A549 (cell line): Measurements from ENCODE around the gene TTLL13. TPM values are rescaled to one million over a fixed set of nuclear protein-coding genes. Genes with fewer than 3 reads are reported as not detected.
A peak's percentile ranks its signal among the peaks of the same experiment; 100 is the strongest.
"Not testable (repeated sequence)": the region's sequence is repeated elsewhere in the genome, so short reads cannot be mapped to it uniquely, and the experiment has no call there.

ENCODE experiments used
- ATAC-seq, 2 experiments: fragments of 200-7000 bp in 1 of 2; fragments of >200 bp in 1 of 2; cut with Nextera tagmentation in 1 of 2; cut with Tn5 transposase in 1 of 2; 3 replicates each; pipeline versions ENCODE4 v1.8.0 to v1.9.1; 2018 to 2020; ENCODE audit warnings: mild to moderate bottlenecking in 1 of 2, moderate library complexity in 1 of 2
- CTCF ChIA-PET: fragments of 300-600 bp; sonication (Branson Sonifier 250); formaldehyde crosslinking; extraction: SDS; loops from one replicate; lab custom pipeline; 2021; ENCODE audit warnings: antibody characterized with exemption, inconsistent platforms; lab: Yijun Ruan, JAX
- POLR2A ChIA-PET: fragments of 350-600 bp; formaldehyde crosslinking; extraction: SDS; loops from one replicate; lab custom pipeline; 2021; ENCODE audit warnings: antibody characterized with exemption, inconsistent platforms; lab: Yijun Ruan, JAX
- DNase-seq, 2 experiments: peaks; one replicate each; pipeline versions ENCODE4 v3.0.0 to v3.0.0-alpha.2; 2011 to 2016; ENCODE audit warnings: low read depth in 1 of 2, low spot score in 1 of 2
- FAIRE-seq: peaks from 2 replicates; lab custom pipeline; 2011; peaks lifted over from hg19 to GRCh38; lab: Jason Lieb, UNC
- H3K27ac ChIP-seq, 2 experiments: fragments of >200 bp; sonication (Bioruptor Twin); formaldehyde crosslinking; 3 replicates each; pipeline ENCODE4 v1.5.1; 2016 to 2017
- H3K4me1 ChIP-seq: fragments of >200 bp; sonication (Bioruptor Twin); formaldehyde crosslinking; 3 replicates; pipeline ENCODE4 v1.6.1; 2016
- H3K4me2 ChIP-seq: fragments of >200 bp; sonication (Bioruptor Twin); formaldehyde crosslinking; 3 replicates; pipeline ENCODE4 v1.6.1; 2016
- H3K4me3 ChIP-seq: fragments of >200 bp; sonication (Bioruptor Twin); formaldehyde crosslinking; 3 replicates; pipeline ENCODE4 v1.5.1; 2016
- H3K9me3 ChIP-seq: fragments of >200 bp; sonication (Bioruptor Twin); formaldehyde crosslinking; 3 replicates; pipeline ENCODE4 v1.6.1; 2016
- ATOH8 ChIP-seq: fragments of 250-450 bp; sonication (Bioruptor Pico); IDR thresholded peaks from 2 replicates; pipeline ENCODE4 v1.5.0; 2020; ENCODE audit warnings: low read depth, mild to moderate bottlenecking, moderate library complexity
- BCL3 ChIP-seq: fragments of >200 bp; sonication (Bioruptor Twin); formaldehyde crosslinking; IDR thresholded peaks from 3 replicates; pipeline ENCODE4 v1.6.1; 2016
- CBX8 ChIP-seq: fragments of 200-600 bp; sonication (generic); IDR thresholded peaks from 2 replicates; pipeline ENCODE4 v1.6.1; 2016
- CTCF ChIP-seq: fragments of >200 bp; sonication (Bioruptor Twin); formaldehyde crosslinking; IDR thresholded peaks from 3 replicates; pipeline ENCODE4 v1.5.1; 2016
- EHMT2 ChIP-seq: fragments of 200-600 bp; sonication (generic); IDR thresholded peaks from 2 replicates; pipeline ENCODE4 v1.6.1; 2016; ENCODE audit warnings: antibody characterized with exemption, low read depth, mild to moderate bottlenecking, moderate library complexity
- FOSL2 ChIP-seq, 2 experiments: fragments of 450-650 bp in 1 of 2; fragments of >200 bp in 1 of 2; sonication (Bioruptor Twin) in 1 of 2; formaldehyde crosslinking; IDR thresholded peaks; 2 replicates each; pipeline versions ENCODE4 v1.5.0 to v1.6.1; 2016 to 2020; ENCODE audit warnings: mild to moderate bottlenecking in 1 of 2, moderate library complexity in 1 of 2
- GATA3 ChIP-seq: IDR thresholded peaks from 2 replicates; pipeline ENCODE4 v1.6.1; 2012; ENCODE audit warnings: borderline replicate concordance
- HES2 ChIP-seq: fragments of >200 bp; sonication (Bioruptor Twin); formaldehyde crosslinking; IDR thresholded peaks from 2 replicates; pipeline ENCODE4 v1.6.1; 2016
- HEYL ChIP-seq: fragments of 250-450 bp; sonication (Bioruptor Pico); IDR thresholded peaks from 2 replicates; pipeline ENCODE4 v1.8.0; 2021; ENCODE audit warnings: mild to moderate bottlenecking, moderate library complexity
- HOXB13 ChIP-seq: fragments of 250-450 bp; sonication (Bioruptor Pico); IDR thresholded peaks from 2 replicates; pipeline ENCODE4 v1.5.0; 2020; ENCODE audit warnings: low read depth, mild to moderate bottlenecking, moderate library complexity
- JUNB ChIP-seq: fragments of >200 bp; sonication (Bioruptor Twin); formaldehyde crosslinking; IDR thresholded peaks from 2 replicates; pipeline ENCODE4 v1.6.1; 2016
- KDM1A ChIP-seq: fragments of 200-600 bp; sonication (generic); IDR thresholded peaks from 2 replicates; pipeline ENCODE4 v1.6.1; 2016; ENCODE audit warnings: low read depth, mild to moderate bottlenecking
- MAX ChIP-seq: IDR thresholded peaks from 2 replicates; pipeline ENCODE4 v1.6.1; 2012
- MAZ ChIP-seq: fragments of 150-350 bp; IDR thresholded peaks from 2 replicates; pipeline ENCODE4 v1.6.1; 2014; ENCODE audit warnings: antibody characterized with exemption, low read depth, low read length, borderline replicate concordance
- NPAS2 ChIP-seq: fragments of 250-450 bp; sonication (Bioruptor Pico); IDR thresholded peaks from 2 replicates; pipeline ENCODE4 v1.8.0; 2022; ENCODE audit warnings: mild to moderate bottlenecking, moderate library complexity, borderline replicate concordance
- NR3C1 ChIP-seq: fragments of >200 bp; sonication (Bioruptor Twin); formaldehyde crosslinking; IDR thresholded peaks from 3 replicates; pipeline ENCODE4 v1.6.1; 2017
- POLR2A ChIP-seq: IDR thresholded peaks from 2 replicates; pipeline ENCODE4 v1.6.1; 2012; ENCODE audit warnings: mild to moderate bottlenecking, low read length
- RAD21 ChIP-seq, 2 experiments: fragments of >200 bp in 1 of 2; sonication (Bioruptor Twin) in 1 of 2; formaldehyde crosslinking in 1 of 2; IDR thresholded peaks in 1 of 2; conservative IDR thresholded peaks in 1 of 2; 2 replicates in 1 of 2; 3 replicates in 1 of 2; pipeline ENCODE4 v1.6.1; 2012 to 2018; ENCODE audit warnings: inconsistent platforms in 1 of 2
- RARB ChIP-seq: fragments of 250-450 bp; sonication (Bioruptor Pico); IDR thresholded peaks from 2 replicates; pipeline ENCODE4 v1.8.0; 2021; ENCODE audit warnings: mild to moderate bottlenecking, moderate library complexity
- RCOR1 ChIP-seq: fragments of 150-350 bp; IDR thresholded peaks from 2 replicates; pipeline ENCODE4 v1.6.1; 2014; ENCODE audit warnings: antibody characterized with exemption, low read length, low read depth
- RFX5 ChIP-seq: fragments of 450-650 bp; IDR thresholded peaks from 2 replicates; pipeline ENCODE4 v1.7.1; 2014; ENCODE audit warnings: antibody characterized with exemption, mild to moderate bottlenecking, moderate library complexity
- SMC3 ChIP-seq: fragments of >200 bp; sonication (Bioruptor Twin); formaldehyde crosslinking; IDR thresholded peaks from 3 replicates; pipeline ENCODE4 v1.6.1; 2018; ENCODE audit warnings: inconsistent platforms
- USF2 ChIP-seq: fragments of 450-650 bp; IDR thresholded peaks from 2 replicates; pipeline ENCODE4 v1.6.1; 2014; ENCODE audit warnings: antibody characterized with exemption
- WGBS: methylation state at CpG from one replicate; pipeline ENCODE4 v1.1.6; 2017; ENCODE audit errors: missing lambda C conversion rate; 5-methylcytosine and 5-hydroxymethylcytosine counted together
- polyA plus RNA-seq, 4 experiments: library from polyadenylated mRNA; depleted of rRNA in 3 of 4; stranded (reverse); fragments of >200 nt; fragmentation: RNase III in 1 of 4; extraction: RNeasy Plus Mini Kit Qiagen cat#74134 plus additional on column Dnase treatment in 1 of 4; gene quantifications; 2 replicates in 3 of 4; 3 replicates in 1 of 4; pipeline ENCODE4 v1.2.3, GENCODE V29; 2011 to 2017

TTLL13 gene
- polyA plus RNA-seq, 2 of the 4 experiments (the other 2 are of a cell fraction): 0.17 to 0.61 TPM

- Histone ChIP-seq H3K9me3 (peaks cover 14% of the 10 kb centered on the region), H3K4me1 (no peaks in the 10 kb centered on the region), H3K27ac (peak overlapping the region; percentile 23 to 71; a peak in 4 of 6 replicates), H3K4me2 (peak overlapping the region; percentile 47), H3K4me3 (no peak overlapping the region)
- DNase-seq: peak; percentile 62 to 84
- FAIRE-seq: no peak
- no peak for TF ChIP-seq JUNB
- TF ChIP-seq CTCF: peak; percentile 81
- no peak for TF ChIP-seq USF2
- peak; percentile 44 to 64; a peak in 4 of 5 replicates for TF ChIP-seq RAD21 (conservative IDR thresholded peaks at IDR 0.05 in 1 of 2, IDR thresholded peaks at IDR 0.05 in 1 of 2)
- TF ChIP-seq CBX8: no peak
- no peak for TF ChIP-seq FOSL2 (IDR thresholded peaks at IDR 0.05)
- TF ChIP-seq FOSL2 (CRISPR knock-in tag; IDR thresholded peaks at IDR 0.05): no peak
- peak; percentile 30; the same call in 1 of the 2 replicates for TF ChIP-seq MAX
- TF ChIP-seq SMC3: peak; percentile 41; the same call in 2 of the 3 replicates
- TF ChIP-seq RCOR1: no peak
- TF ChIP-seq NPAS2 (CRISPR knock-in tag): no peak
- TF ChIP-seq BCL3: no peak
- TF ChIP-seq HOXB13: no peak
- TF ChIP-seq GATA3: no peak
- no peak for TF ChIP-seq POLR2A
- peak; percentile 84 to 97 for ATAC-seq
- ChIA-PET POLR2A (no interaction called here), CTCF (interaction anchor here (0.6 to 8.2 kb wide), 45 partner anchors 10 to 643 kb away, joined by 3 to 104 read pairs (median 4); partner anchors contain the start of genes HDDC3 and NGRN)
- 60% methylated on average over 20 of the region's 21 CpGs for WGBS
Observed at GRCh38 chr15:90300988-90301706, 51.8 kb downstream of the TTLL13 start.

- no peak overlapping the region for H3K27ac ChIP-seq
- FAIRE-seq: no peak
- no peak for DNase-seq
- CTCF ChIA-PET: interaction anchor here (0.6 to 8.2 kb wide), 41 partner anchors 9 to 643 kb away, joined by 3 to 104 read pairs (median 4); partner anchors contain the start of gene NGRN
- POLR2A ChIA-PET: no interaction called here
- no peaks in the 10 kb centered on the region for H3K4me1 ChIP-seq
- 65% methylated on average over 8 of the region's 8 CpGs for WGBS
- H3K4me2 ChIP-seq: no peak overlapping the region; the same call in 2 of the 3 replicates
- H3K4me3 ChIP-seq: no peak overlapping the region
- H3K9me3 ChIP-seq: peaks cover 12% of the 10 kb centered on the region
- no peak for ATAC-seq
- TF ChIP-seq POLR2A (no peak), EHMT2 (no peak), RARB (no peak), BCL3 (no peak), HEYL (CRISPR knock-in tag) (no peak), MAZ (no peak), SMC3 (no peak), ATOH8 (CRISPR knock-in tag) (no peak), KDM1A (no peak), HES2 (no peak), NR3C1 (no peak), RFX5 (no peak)
Observed at GRCh38 chr15:90301707-90302300, 52.4 kb downstream of the TTLL13 start.

GRCh38 chr15:90305355-90305754 is 56.0 kb downstream of the TTLL13 start:
- CTCF ChIA-PET: interaction anchor here (0.6 to 8.2 kb wide), 7 partner anchors 14 to 750 kb away, joined by 3 to 104 read pairs (median 10); no protein-coding TSS in a partner anchor
- ATAC-seq, H3K4me3 ChIP-seq, H3K27ac ChIP-seq, H3K4me2 ChIP-seq, H3K9me3 ChIP-seq, FAIRE-seq, DNase-seq, H3K4me1 ChIP-seq, POLR2A ChIA-PET: not testable (repeated sequence)
- 84% methylated on average over 14 of the region's 14 CpGs for WGBS
